NCI-H1105 treated with DMSO at 0.1 percent for 48 hours (cell line): ENCODE data around the gene SPRYD4.
A peak's percentile ranks its signal among the peaks of the same experiment; 100 is the strongest.
"Not testable (repeated sequence)": the region's sequence is repeated elsewhere in the genome, so short reads cannot be mapped to it uniquely, and the experiment has no call there.

Source experiments
- DNase-seq: peaks from one replicate; lab custom pipeline; 2025; lab: John Stamatoyannopoulos, UW

SPRYD4 gene

DNA sequence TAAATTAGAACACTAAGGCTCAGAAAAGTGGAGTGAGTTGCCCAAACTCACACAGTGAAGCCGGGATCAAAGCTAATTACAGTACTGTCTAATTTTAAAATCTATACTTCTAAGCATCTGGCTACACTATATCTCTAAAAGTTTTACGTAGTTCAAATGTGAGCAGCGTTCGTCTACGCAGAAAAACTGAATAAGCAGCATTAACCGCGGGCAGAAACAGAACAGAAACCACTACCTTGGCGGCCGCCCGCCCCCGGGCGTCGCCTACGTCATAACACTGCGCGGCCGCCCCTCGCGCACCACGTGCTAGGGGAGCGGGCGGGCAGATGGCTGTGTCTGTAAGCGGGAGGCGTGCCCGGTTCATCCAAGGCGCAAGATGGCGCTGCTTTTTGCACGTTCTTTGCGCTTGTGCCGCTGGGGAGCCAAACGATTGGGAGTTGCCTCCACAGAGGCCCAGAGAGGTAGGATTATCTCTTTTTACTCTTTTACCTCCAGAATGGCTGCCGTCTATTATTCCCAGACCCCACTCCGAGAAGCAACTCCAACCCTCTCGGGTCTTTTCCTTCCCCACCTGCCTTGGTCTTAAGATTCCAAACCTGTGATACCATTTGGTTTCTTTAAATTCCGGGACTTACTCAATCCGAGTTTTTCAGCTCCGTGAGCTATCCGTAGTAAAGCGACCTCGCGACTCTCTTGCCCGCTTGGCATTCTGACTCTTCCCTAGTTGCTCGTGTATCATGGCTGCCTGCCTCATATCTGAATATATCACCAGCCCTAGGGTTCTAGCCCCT is at the start of gene SPRYD4:
Gene SPRYD4, plus strand, starts transcription at position 363 of the 791 bp plus-strand sequence. Its CDS starts 14 bp downstream, at position 377.
- DNase-seq, result peak; percentile 78

DNA sequence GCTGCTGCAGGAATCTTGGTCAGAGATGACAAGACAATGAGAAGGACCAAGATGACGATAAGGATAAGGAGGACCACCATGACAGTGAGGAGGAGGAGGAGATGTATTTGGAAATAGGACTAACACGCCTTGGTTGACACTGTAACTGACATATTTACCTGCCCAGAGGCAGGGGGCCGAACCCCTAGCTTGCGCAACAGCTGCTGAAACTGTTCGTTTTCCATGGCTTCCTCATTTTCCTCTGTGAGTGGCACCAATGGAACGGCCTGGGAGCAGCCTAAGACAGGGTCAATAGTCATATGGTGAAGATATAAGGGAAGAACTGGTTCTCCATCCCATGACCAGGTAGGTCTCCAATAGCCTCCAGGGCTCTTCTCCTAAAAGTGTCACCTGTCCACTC is 48.0 kb upstream of the SPRYD4 start:
- no peak for DNase-seq

DNA sequence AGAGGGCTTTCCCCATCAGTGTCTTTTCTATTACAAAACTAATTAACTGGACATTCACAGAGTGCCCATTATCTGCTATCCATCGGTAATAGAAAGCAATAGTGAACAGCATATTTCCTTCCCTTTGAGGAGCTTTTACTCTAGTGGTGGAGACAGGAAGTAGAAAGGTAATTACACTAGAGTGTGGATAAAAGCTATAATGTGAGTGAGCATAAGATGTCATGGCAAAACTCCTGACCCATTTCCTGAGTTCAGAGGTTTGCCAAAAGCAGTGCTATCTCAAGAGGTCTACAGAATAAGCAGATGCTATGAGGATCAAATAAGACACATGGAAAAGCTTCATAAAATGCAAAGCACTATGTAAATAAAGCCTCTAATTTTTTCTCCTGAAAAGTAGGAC is 43.2 kb upstream of the SPRYD4 start:
- no peak for DNase-seq

DNA sequence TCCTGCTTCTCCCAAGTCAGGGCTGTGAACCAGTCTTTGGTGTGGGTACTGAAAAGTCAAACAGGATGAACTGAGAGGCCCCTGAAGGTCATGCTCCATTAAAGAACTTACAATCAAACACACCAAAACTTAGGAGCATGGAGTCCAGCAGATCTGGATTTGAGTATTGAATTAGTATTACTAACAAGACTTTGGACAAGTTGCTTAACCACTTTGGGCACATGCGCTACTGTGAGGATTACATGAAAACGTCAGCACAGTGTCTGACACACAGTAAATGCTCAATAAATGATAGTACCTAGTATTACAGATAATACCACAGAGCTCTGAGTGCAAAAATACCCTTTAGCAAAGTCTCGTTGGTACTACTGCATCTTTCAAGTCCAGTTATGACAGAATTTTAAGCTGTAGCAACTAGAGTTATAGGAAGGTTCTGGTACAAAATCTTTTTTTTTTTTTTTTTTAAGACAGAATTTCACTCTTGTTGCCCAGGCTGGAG is 42.4 kb upstream of the SPRYD4 start:
- DNase-seq, result no peak

DNA sequence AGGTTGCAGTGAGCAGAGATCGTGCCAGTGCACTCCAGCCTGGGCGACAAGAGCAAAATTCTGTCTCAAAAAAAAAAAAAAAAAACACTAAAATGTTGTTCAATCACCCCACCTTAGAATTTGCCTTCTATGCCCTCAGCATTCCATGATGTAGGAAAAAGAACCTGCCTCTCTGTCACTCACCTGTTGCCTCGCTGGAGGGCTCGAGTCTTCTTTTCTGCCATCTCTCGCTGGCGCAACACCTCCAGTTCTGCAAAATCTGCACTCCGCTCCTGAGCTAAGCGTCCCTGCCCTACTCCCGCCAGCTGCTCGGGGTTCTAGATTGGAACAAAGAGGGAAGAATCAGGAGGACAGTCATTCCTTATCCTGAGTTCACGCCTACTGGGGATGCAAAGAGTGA is 37.1 kb upstream of the SPRYD4 start:
- no peak for DNase-seq

DNA sequence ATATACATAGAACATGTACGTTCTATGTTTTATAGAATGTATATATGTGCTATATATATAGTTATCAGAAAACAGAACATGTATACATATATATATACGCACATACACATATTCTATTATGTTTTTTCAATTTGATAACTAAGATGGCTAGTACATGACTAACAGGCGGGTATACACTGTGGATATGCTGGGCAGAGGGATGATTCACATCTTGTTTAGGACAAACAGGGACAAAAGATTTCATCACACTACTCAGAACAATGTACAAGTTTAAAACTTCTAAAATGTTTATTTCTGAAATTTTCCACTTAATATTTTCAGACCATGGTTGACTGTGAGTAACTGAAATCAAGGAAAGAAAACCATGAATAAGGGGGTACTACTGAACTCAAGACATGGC is 36.5 kb upstream of the SPRYD4 start:
- no peak for DNase-seq

DNA sequence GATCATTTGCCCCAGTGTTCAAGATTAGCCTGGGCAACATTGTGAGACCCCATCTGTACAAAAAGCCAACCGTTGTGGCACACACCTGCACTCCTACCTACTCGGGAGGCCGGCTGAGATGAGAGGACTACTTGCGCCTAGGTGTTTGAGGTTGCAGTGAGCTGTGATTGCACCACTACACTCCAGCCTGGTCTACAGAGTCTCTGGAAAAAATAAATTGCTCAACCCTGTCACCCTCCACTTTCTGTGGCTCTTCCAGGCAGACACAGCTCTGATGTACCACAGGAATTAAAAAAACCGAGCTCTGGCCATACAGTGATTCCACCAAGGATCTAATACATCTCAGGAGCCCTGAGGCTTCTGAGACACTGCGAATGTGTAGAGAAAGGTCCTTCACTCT is 33.5 kb upstream of the SPRYD4 start:
- DNase-seq, result no peak

DNA sequence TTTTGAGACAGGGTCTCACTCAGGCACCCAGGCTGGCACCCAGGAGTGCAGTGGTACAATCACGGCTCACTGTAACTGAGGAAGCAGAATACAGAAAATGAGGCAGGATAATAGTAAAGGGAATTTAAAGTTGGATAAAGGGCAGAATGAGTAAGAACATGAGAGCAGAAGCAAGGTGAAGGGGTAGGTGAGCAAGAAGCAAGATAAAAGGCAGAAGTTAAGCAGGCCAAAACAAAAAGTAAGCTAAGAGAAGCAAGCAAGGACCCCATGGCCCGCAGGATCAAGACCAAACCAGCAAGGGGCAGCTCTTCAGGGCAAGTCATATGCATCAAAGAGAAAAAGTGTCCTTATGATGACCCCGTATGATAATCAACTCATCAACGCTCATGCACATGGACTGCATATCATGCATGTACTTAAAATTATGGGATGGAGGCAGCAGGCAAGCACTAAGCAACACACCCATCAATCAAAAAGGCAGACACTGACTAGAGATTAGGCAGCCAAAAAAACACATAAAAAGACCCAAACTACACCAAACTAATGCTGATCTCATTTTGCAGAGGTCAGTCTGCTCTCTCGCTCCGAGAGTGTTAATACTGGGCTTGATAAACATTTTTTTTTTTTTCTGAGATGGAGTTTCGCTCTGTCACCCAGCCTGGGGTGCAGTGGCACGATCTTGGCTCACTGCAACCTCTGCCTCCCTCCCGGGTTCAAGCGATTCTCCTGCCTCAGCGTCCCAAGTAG is 30.8 kb upstream of the SPRYD4 start:
- DNase-seq, result no peak

DNA sequence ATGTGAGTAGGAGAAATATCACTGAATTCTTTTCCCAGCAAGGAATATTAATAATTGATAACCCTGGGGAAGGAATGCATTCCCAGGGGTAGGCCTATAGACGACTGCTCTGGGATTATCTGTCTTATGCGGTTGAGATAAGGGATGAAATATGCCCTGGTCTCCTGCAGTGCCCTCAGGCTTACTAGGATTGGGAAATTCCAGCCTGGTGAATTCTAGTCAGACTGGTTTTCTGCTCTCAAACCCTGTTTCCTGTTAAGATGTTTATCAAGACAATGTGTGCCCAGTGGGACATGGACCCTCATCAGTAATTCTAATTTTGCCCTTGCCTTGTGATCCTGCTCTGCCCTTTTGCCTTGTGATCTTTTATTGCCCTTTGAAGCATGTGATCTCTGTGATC is 25.2 kb upstream of the SPRYD4 start:
- not testable (repeated sequence) for DNase-seq

DNA sequence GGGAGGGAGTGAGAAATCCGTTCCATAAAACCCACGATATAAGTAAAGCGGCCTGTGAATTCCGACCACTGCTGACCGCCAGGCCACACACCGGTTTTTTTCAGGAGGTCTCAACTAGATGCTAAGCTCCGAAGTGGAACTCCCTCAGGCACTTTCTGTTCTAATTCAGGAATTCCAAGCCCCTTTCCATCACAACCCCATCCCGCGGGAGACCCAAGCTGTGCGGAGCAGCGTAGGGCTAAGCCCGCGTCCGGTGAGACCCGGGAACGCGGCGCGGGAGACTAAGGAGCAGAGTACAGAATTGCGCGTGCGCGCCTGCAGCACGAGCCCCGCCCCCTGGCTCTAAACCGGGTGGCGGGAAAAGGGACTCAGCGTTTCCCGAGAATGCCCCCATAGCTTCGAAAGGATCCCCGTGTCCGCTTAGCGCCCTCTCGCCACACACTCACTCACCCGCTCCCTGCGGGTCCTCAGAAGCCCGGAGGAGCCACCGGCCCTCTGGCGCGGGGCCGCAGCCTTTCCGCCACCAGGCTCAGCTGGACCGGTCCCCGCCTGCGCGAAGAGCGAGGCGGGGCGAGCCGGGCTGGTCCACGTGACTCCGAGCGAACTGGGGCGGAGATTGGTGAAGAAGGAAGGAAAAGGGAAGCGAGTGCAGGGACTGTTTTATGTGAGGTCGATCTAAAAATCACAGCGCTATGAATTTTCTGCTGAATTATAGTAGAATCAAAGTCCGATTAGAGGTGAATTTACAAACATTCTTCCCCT is 19.3 kb upstream of the SPRYD4 start, which contains the start of gene TIMELESS:
Gene TIMELESS, minus strand, starts transcription at position 567 of the 762 bp plus-strand sequence. CDS start 15,256 bp downstream, outside the sequence.
- peak; percentile 75 for DNase-seq

DNA sequence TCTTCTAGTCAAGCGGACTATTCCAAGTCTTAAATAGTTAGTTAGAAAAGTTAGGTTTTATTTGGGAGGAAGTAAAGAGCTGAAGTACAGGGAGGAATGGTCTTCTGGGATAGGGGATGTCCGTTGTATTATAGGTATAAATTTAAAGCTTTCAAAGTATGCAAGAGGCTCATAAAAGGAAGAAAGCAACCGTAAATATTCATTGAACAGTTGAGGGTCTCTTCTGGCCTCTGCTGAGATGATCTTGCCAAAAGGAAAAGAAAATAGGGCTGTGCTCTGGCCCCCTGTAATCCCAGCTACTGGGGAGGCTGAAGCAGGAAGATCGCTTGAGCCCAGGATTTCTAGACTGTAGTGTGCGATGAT is 18.8 kb upstream of the SPRYD4 start:
- no peak for DNase-seq

DNA sequence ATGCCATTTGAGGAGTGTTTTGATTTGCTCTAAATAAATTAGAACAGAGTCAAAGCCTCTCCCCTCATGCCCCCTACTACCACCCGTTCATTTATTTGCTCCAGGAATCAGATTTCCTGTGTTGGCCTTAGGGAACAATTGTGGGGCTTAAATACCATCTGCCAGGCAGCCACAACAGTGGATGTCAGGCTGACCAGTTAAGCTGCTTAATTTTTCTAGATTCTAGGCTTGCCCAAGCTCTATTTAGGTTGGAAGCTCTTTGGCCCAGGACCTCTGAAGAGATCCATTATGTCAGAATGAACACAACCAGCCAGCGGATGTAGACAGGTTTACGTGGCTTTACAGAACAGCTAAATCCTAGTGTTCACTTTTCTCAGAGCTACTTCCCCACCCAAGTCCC is 18.1 kb upstream of the SPRYD4 start:
- DNase-seq, result no peak

DNA sequence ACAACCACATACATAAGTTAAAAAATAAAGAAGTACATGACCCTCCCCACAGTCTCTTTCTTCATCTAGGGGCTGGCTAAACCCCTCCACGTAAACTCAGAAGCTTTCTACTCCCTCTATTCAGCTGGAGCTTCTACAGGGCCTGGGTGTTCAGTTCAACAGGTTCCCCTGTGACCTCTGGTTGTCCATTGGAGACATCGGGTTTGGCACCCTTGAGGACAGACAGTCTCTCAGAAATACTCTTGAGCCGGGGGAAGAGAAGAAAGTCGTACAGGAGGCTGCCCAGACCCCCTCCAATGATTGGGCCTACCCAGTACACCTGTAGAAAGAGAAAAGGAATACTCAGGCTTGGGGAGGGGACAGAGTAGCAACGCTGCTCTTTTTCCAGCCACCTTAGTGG is 17.2 kb upstream of the SPRYD4 start:
- DNase-seq, result no peak

DNA sequence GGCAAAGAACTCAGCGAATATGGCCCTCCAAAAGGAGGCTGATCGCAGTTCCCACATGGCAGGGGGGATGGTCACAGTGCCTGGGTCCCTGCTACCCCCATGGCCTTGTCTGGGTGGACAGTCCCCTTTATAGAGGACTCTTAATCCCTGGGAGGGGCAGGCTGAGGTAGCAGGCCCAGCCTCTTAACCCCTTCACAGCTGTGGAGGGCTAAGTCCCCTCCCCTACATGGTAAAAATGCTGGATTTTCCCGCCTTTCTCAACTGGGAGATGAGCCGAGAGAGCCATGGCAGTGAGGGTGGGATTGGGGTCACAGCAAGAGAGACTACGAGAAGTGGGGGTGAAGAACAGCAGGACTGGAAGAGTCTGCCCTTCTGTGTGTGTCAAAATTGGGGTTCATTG is 13.8 kb upstream of the SPRYD4 start, which contains the start of gene MIP:
Gene MIP, minus strand, starts transcription at position 101 of the 400 bp plus-strand sequence. Its CDS starts 44 bp downstream, at position 57.
- DNase-seq, result no peak

DNA sequence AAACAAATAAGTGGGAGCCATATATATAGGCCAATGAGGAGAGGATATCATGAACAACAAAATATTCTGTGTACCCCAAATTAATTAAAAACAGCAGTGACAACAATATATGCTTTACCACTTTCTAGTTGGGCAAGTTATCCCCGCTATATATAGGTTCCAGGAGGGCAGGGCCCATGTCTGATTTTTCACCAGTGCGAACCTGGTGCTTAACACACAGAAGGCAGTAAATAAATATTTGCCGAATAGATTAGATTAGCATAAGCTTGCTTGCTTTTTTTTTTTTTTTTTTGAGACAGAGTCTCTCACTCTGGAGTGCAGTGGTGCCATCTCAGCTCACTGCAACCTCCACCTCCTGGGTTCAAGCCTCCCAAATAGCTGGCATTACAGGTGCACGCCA is 10.6 kb upstream of the SPRYD4 start:
- DNase-seq, result no peak

DNA sequence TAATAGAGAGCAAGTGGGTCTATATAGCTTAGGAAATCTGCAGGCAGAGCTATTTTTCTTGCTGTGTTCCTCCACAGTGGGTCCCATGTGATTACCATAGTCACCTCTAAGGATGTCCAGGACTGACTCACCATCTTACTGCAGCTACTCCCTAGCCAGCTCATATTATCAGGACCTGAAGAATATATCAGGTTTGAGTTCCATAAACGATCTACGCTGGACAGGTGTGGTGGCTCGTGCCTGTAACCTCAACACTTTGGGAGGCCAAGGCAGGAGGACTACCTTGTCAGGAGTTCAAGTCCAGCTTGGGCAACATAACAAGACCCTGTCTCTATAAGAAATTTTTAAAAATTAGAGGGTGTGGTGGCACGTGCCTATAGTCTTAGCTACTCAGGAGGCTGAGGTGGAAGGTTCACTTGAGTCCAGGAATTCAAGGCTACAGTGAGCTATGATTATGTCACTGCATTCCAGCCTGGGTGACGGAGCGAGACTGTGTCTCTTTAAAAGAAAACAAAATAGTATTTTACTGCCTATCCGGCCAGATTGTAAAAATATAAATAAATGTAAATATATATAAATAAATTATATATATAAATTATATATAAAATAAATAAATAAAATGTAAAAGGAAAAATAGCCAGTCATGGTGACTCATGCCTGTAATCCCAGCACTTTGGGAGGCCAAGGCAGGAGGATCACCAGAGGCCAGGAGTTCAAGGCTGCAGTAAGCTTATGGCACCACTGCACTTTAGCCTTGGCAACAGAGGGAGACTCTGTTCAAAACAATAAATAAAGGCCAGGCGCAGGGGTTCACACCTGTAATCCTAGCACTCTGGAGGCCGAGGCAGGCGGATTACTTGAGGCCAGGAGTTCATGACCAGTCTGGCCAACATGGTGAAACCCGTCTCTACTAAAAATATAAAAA is 6.9 kb upstream of the SPRYD4 start:
- no peak for DNase-seq

DNA sequence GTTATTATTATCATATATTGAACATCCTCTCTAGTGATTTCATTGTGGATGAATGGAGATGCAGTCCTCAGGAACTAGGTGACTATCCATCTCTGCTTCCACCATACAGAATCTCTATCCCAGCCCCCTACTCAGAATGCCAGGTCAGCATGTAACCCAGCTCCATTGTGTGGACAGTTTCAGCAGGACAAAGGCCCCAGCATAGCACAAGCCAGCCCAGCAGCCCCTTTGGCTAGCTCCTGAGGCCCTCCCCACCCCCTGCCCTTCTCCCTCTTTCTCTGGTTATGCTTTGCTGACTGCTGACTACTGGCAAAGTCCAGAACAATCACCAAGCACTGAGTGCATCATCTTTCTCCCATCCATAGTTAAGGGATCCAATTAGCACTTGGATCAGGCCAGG is 5.8 kb upstream of the SPRYD4 start:
- no peak for DNase-seq

DNA sequence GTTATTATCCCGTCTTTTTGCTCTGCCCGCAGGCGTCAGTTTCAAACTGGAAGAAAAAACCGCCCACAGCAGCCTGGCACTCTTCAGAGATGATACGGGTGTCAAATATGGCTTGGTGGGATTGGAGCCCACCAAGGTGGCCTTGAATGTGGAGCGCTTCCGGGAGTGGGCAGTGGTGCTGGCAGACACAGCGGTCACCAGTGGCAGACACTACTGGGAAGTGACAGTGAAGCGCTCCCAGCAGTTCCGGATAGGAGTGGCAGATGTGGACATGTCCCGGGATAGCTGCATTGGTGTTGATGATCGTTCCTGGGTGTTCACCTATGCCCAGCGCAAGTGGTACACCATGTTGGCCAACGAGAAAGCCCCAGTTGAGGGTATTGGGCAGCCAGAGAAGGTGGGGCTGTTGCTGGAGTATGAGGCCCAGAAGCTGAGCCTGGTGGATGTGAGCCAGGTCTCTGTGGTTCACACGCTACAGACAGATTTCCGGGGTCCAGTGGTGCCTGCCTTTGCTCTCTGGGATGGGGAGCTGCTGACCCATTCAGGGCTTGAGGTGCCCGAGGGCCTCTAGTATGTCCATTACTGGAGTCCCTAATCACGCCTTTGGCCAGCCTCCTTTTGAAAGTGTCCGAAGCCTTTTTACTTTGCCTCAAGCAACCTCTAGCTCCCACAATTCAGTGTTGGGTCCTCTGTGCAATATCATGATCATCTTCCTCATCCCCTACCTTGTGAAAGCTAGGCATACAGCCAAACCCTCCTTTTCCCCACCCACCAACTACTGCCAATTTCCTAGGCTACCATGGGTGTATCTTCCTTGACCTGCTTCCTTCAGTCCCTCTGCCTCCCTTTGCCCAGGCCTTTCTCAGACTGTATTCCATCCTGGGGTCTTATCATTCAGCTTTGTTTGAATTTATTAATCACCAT is 891 bp downstream of the SPRYD4 start:
- DNase-seq, result no peak

DNA sequence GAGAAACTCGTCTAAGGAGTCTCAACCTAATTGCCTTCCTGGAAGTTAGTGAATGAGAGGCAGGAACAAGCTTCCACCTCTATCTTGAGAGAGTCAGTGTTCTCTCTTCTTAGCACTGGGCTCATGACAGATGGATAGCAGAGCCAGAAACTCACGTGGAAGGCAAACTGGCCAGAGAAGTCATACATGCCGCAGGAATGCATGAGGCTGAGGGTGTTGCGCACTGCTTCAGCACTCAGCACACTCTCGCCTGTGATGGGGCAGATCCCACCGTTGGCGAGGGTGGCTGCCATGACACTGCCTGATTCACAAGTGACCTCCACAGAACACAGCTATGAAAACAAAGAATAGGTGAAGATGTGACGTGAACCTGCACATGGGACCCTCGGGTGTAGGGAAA is 6.0 kb downstream of the SPRYD4 start:
- DNase-seq, result no peak

DNA sequence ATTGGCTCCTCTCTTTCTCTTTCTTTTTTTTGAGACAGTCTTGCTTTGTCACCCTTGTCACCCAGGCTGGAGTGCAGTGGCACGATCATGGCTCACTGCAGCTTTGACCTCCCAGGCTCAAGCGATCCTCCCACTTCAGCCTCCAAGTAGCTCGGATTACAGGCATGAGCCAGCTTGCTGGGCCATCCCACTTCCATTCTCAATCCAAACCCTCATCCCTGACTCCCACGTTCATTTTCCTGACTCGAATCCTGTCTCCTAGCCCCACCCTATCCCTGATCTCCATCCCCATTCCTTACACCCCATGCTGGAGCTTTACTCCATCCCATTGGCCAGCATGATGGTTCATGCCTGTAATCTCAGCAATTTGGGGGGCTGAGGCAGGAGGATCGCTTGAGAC is 7.8 kb downstream of the SPRYD4 start:
- no peak for DNase-seq
